ACHN (cell line): ENCODE results near the gene FLT3.
"Not testable (repeated sequence)": the region's sequence is repeated elsewhere in the genome, so short reads cannot be mapped to it uniquely, and the experiment has no call there.

Experiments used
- DNase-seq: peaks from one replicate; pipeline ENCODE4 v3.0.0-alpha.2; 2015
- in situ Hi-C: cut with HindIII; loops from 2 replicates; pipeline ENCODE4 v1.10.0; 2017; ENCODE audit warnings: low sequenced_read_pairs, low pct_ligation_motif_present, low pct_unique_long_range_greater_than_20kb

FLT3 gene

DNA sequence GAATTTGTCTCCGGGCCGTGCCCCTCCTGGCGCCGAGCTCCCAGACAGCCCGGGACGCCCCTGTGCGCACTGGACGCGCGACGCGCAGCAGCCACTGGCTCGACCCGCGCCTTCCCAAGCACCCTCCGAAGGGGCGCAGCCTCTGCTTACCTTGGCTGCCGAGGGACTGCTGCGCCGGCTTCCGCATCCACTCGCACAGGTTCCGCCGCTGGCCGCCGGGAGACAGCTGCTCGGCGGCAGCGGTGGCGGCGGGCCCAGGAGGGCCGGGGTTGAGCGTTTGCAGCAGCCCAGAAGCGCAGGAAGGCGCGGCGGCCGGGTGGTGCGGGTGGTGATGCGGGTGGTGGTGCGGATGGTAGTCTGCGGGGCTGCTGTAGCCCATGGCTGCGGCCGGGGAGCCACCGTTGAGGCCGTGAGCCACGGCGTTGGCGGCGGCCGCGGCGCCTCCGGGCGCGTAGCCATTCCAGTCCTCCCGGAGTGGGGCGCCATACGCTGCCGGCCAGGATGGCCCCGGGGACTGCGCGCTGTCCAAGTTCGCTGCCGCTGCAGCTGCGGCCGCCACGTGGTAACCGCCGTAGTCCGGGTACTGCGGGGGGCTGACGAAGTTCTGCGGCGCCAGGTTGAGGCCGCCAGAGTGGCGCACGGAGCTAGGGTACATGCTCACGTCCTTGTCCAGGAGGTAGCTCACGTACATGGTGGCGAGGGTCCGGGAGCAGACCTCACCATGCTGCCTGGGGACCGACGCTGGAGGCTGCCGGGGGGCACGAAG, 131.9 kb downstream of the FLT3 start:
- DNase-seq, result no peak
- in situ Hi-C loops, result no loop called here

DNA sequence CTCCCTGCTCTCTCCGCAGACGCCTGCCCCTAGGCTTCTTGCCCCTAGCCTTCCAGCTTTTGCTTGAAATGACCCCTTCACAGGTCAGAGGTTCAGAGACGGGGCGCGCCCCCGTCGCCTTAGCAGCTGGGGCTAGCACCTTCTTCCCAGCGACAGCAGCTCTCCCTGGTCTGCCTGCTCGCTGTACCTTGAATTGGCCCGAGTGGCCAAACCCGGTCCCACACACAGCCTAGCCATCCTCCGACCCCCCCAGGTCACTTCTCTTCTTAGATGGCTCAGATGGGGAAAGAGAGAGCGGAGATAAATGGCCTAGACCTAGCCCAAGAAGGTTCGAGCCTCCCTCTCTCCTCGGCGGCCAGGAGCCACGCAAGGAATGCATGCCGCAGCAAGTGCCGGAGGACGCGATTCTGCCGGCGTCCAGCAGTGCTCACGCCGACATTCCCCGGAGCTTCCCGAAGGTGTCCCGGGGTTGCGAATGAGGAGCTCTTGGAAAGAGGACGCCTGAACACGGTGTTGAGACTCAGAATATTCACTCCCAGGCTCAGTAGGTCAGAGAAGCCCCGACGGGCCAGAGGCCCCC, 132.6 kb downstream of the FLT3 start:
- DNase-seq, result no peak
- in situ Hi-C loops, result no loop called here

DNA sequence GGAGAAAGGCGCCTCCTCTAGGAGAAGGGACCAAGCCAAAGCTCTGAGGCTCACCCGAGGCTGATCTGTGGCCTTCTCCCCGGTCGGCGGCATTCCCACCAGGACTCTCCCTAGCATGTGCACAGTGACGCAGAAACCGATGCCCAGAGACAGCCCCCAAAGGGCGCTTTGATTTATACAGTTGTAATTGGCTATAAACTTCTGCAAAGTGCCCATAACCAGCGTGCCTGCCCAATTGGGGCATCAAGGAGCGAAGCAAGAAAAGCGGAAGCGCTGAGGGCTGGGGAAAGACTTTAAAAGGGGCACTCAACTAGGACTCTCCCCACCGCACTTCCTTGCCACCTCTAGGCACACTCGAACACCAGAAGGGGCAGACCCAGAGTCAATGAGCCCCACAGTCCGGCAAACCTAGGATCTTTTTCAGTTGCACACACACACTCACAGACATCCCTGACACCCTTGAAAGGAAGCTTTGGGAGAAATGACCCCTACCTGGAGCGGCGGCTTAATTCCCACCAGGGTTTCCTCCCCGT, 133.1 kb downstream of the FLT3 start:
- in situ Hi-C loops, result no loop called here
- no peak for DNase-seq

GRCh38 chr13:27966641-27967202, 133.7 kb downstream of the FLT3 start:
- in situ Hi-C loops, result no loop called here

DNA sequence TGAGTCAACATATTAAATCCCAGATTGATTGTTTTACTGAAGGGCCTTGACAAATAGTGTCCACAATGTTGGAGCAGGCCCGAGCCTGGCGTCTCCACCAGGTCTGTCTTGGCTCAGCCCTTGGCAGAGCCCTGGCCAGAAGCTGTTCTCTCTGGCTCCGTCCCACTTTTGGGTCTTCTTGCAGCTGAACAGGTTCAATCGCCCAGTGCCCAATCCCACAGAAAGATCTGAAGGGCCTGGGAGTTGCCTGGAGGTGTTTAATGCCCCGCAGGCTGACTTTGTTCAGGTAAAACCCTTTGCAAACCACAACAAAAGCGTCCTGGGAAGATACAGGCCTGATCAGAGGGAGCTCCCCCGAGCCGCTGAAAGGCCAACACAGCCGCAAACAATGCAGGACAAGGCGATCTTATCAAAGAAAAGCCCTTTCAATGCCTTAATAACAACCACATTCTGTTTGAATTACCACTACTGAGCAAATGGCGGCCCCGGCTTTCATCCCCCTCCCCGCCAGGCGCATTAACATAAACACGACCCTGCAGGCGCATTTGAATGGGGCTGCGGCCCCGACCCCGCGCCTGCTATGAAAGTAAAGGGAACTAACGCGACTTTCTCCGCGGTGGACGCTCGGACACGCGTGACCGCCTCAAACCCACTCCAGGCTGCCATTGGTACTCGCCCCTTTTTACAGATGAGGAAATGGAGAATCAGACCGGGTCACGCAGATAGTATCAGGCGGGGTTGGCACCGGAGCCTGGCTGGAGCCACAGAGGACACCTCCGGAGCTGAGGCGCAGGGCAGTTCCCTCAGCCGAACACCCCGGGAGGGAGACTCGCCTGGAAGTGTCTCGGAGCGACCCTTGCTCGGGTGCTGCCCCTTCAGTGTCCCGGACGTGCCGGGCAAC, 134.4 kb downstream of the FLT3 start:
- in situ Hi-C loops, result no loop called here
- no peak for DNase-seq

More at GRCh38 chr13:27966641-27967202, 133.7 kb downstream of the FLT3 start:
- no peak for DNase-seq

DNA sequence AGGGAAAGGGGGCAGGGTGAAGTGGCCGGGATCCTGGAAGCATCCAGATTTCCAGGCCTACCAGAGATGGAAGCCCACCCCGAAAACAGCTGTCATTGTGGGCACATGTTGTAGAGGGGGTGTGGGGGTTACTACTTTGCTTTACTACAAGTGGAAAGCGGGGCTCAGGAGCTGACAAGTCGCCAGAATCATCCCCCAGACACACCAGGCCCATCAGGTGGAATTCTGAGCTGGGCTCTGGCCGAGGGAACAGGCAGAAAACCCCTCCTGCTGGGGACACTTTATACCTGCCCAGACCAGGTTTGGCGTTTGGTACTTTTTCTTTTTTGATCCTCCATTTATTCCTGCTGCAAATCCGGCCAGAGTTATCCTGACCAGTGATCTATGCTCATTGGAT, 135.0 kb downstream of the FLT3 start:
- DNase-seq, result no peak
- in situ Hi-C loops, result no loop called here

DNA sequence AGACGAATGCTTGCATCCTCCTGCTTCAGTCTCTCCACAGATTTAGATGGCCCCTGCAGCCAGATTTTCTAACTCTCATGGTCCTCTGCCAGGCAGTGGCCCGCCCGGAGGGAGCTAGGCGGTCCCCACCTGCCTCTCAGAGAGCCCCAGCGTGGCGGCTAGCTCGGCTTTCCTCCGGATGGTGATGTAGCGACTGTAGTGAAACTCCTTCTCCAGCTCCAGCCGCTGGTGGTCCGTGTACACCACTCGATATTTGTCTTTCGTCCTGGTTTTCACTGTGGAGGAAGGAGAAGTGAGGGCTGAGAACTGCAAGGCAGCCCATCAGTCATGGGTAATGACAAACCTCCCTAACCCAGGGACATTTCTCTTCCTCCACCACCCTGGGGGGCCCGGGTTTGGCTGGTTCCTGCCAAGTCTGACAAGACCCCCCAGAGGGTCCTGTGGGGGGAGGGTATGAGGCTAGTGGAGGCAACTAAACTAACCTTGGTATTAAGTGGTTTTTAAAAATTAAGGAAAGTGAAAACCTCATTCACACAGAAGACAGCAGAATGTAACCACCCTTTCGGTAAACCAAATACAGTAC, 135.5 kb downstream of the FLT3 start:
- in situ Hi-C loops, result no loop called here
- DNase-seq, result no peak

DNA sequence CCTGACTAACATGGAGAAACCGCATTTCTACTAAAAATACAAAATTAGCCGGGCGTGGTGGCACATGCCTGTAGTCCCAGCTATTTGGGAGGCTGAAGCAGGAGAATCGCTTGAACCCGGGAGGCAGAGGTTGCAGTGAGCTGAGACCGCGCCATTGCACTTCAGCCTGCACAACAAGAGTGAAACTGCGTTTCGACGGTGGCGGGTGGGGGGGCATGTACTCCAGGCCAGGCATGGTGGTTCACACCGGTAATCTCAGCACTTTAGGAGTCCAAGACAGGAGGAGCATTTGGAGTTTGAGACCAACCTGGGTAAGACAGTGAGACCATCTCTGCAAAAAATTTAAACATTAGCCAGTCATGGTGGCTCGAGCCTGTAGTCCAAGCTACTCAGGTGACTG, 136.2 kb downstream of the FLT3 start:
- in situ Hi-C loops, DNase-seq: not testable (repeated sequence)

- in situ Hi-C loops, result no loop called here
- DNase-seq, result no peak
These were observed 136.9 kb downstream of the FLT3 start for GRCh38 chr13:27963491-27963890.

DNA sequence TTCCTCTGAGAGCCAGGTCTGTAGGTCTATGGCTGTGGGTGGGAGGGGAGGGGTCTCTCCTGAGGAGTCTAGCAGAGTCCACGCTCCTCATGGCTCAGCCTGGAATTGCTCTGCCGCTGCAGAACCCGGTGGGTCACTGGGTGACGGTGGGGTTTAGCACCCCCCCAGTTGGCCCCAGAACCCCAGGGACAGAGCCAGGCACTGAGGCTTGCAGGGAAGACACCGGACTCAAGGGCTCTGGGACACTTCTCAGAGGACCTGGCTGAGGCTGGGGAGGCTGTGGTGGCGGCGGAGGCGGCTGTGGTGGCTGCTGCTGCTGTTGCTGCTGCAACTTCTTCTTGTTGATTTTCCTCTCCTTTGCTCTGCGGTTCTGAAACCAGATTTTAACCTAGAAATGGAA, 137.4 kb downstream of the FLT3 start:
- in situ Hi-C loops, result no loop called here
- DNase-seq, result no peak

- in situ Hi-C loops, result no loop called here
- no peak for DNase-seq
These were observed 138.1 kb downstream of the FLT3 start for GRCh38 chr13:27962128-27962841.

DNA sequence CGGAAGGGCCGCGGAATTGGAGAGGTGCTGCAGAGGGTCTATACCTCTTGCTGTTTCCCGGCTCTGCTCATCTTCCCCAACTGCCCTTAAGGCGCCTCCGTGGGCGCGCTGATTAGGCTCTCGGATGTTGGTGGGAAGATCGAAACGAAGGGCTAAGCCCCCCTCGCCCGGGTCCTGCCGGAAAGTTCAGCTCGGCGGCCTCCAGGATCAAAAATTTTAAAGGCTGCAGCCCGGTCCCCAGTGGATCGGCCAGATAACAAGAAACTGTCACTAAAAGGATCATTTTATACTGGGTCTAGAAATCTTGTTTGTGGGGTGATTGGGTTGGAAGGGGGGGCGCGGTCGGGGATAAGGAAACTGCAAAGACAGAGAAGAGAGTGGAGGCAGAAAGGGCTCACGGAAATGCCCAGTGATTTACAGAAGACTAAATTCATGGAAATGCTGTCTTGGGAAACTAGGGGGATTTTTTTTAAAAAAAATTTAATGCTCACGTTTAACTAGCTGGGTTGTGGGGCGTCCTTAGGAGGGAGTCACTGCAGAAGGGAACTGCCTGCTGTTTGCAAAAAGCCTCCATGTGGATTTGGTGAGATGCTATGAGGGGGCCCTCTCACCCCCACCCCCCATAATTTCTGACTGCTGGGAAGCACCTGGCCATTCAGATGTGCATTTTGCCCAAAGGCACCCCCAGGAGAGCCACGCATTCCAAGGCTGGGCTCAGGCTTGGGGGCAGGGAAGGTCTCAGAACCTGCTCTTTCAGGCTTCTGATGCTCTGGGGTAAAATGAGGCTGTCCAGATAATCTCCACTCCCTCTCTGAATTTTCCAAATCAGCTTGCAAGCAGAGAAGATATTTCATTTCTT, 138.9 kb downstream of the FLT3 start:
- in situ Hi-C loops, result no loop called here
- DNase-seq, result no peak

DNA sequence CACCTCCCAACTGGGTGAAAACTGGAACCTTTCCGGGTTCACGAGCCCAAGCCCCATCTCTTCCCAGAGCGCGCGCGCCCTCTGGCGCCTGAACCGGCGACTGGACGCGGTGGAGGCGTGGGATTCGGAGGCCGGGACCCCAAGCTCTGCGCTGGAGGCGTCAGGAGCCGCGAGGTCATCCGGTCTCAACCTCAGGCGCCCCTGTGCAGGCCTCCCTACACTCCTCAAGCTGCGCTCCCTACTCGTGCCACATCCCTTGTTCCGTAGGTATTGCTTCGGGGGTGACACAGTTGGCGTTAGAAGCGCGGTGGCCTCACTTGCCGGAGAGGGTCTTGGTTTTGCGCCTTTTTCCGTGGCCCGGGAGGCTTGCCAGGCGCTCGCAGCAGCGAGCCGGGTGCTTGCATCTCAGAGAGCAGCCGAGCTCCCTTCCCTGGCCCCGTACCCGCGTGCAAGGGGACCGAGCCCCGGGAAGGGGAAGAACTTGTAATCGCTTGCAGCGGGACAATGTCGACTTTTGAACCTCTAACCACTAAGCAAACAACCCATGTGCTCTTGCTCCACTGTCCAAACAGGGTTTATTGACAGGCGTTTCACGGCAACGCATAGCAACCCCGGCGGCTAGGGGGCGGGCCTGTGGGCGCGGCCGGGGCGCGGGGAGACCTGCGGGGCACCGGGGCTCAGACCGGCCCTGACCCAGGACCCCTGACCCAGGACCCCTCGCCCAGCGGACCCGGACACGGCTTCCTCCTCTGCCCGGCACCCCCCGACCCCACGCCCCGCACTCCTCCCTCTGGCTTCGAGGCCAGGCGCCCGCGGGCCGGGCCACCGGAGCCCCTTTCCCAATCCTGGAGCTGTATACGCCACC, 139.8 kb downstream of the FLT3 start:
- in situ Hi-C loops, result no loop called here
- peak; percentile 77 for DNase-seq

- no peak for DNase-seq
- in situ Hi-C loops, result no loop called here
These were observed 140.4 kb downstream of the FLT3 start for GRCh38 chr13:27959976-27960361.

GRCh38 chr13:27956576-27957300, 143.6 kb downstream of the FLT3 start:
- no peak for DNase-seq
- in situ Hi-C loops, result no loop called here
